NCI-H1092 (cell line): ENCODE measurements around the gene CCNL1.
"Not testable (repeated sequence)": the region's sequence is repeated elsewhere in the genome, so short reads cannot be mapped to it uniquely, and the experiment has no call there.

Source experiments
- DNase-seq: peaks from one replicate; lab custom pipeline; 2025; lab: John Stamatoyannopoulos, UW

CCNL1 gene

DNA sequence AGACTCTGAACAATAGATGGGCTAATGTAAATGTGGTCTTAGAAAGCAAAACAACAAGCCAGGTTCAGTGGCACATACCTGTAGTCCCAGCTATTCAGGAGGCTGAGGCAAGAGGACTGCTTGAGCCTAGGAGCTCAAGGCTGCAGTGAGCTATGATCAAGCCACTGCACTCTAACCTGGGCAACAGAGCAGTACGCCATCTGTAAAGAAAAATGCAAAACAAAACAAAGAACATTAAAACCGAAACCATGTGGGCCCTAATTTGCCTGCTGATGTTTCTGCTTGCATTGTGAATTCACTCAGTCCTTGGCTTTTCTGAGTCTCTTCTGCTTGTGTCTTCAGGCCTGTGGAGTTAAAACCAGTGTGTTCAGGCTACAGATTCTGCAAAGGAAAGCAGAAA lies 56.7 kb downstream of the CCNL1 start:
- DNase-seq: no peak

- not testable (repeated sequence) for DNase-seq
Measured at GRCh38 chr3:157102595-157102994, 57.4 kb downstream of the CCNL1 start.

DNA sequence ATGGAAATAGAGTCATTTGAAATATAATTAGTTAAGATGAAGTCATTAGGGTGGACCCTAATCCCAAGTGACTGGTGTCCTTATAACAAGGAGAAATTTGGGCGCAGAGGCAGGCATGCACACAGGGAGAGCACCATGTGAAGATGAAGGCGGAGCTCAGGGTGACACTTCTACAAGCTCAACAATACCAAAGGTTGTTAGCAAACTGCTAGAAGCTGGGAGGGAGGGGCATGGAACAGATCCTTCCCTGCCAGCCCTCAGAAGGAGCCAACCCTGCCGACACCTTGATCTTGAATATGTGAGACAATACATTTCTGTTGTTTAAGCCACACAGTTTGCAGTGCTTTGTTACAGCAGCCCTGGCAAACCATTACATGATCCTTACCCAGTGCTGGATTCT lies 57.8 kb downstream of the CCNL1 start:
- DNase-seq: no peak

DNA sequence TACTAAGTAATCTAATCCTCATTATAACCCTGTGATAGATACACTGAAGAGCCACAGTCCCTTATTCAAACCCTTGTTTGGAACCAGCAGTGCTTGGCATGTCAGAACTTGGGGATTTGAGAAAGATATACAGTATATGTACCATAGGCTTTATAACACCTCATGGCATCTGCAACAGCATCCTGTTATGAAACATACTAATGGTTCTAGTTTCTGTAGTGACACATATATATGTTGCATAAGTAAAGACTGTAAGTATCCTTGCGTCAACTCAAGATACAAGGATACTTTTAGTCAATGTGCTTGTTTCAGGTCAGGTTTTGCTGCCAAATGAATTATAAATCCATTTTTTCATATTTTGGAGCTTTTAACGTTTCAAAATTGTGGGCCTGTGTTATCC lies 58.5 kb downstream of the CCNL1 start:
- DNase-seq: no peak

DNA sequence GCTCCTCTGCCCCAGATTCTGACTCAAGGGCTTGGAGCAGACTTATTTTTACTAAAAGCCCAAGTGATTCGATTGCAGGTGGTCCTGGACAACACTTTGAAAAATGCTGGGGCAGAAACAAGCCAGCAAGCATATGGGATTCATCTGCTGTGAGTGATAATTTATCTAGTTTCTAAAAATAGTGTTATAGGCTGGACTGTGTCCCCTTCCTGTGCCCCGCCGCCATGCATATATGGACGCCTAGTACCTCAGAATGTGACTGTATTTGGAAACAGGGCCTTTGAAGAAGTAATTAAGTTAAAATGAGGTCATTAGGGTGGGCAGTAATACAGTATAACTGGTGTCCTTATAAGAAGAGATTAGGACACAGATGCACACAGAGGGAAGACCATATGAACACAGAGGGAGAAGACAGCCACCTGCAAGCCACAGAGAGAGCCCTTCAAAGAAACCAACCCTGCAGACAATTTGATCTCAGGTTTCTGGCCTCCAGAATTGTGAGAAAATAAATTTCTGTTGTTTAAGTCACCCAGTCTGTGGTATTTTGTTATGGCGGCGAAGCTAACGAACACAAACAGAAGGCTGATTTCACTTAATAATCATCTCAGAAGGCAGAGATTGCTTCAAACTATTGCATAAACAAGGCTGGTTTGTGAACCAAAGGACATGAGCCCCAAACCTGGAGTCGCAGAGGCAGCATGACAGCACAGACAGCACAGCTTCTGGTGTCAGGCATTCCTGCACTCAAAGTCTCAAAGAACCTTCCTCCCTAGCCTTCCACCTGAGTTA lies 59.1 kb downstream of the CCNL1 start:
- DNase-seq: no peak

- DNase-seq: no peak
Measured at GRCh38 chr3:157100096-157100477, 59.9 kb downstream of the CCNL1 start.

DNA sequence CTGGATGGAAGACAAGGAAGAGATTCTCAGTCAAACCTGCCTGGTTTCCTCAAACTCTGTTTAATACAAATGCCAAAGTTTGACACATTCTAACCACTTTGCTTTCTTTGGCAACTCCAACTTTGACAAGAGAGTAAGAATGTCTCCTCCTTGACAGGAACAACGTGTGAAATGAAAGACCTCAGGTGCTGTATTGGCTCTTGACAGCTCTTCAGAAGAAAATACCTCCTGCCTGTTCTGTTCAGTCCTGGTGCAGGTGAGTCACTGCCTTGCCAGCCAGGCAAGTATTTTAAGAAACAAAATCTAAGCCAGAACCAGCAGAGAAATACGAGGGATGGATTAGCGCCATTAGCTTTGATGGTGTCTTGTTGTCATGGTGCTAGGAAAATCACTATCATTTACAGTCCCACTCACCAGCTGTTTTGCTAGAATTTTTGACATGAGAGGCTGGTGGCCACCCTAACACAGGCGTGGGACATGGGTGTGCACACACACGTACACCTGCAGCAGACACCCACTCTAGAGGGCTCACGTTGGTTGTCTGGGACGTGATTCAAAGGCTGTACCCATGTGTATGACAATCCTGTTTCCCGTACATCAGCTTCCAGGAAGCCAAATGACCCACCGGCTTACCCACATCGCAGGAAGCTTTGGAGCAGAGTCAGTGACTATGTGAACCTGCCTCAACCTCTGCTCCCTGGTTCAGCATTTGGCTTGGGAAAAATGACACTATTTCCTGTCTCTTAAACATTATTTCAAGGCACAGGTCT lies 60.4 kb downstream of the CCNL1 start:
- no peak for DNase-seq

GRCh38 chr3:157098823-157099185 lies 61.1 kb downstream of the CCNL1 start:
- no peak for DNase-seq

DNA sequence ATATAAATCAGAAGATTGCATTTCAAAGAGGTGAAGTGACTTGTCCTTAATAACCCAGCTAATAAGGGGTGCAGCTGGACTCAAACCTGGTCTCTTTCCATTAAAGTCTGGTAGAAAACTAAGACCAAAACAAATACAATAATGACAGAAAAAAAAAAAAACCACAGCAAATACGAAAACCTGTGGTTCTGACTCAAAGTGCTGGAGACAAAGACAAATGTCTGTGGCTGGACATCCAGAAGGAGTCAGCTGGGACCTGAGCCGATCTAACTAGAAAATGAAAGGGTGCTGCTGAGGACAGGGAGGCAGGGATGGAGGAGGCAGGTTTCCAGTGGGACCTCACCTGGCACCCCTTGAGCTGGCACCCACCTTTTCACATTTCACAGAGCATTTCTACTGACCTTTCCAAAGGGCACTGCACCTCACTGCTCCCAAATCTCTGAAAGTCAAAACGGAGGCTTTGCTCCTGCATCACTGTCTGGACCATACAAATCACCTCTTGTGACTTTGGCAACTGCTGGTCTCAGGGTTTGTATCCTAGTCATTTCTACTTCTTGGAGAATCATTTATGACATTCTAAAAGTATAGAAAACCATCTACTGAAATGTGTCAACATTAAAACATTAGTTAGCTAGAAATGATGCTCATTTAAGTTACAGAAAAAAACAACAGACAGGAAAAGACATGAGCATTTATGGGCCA lies 61.7 kb downstream of the CCNL1 start:
- no peak for DNase-seq
